Cardiac fibroblast (primary cell): Measurements from ENCODE around the gene C10orf120.

Source experiments
- DNase-seq, 2 donors: peaks; one replicate each; pipeline versions ENCODE4 v3.0.0 to v3.0.0-alpha.2; 2010; ENCODE audit warnings: low read depth in 2 of 2
- H3K4me3 ChIP-seq, 2 donors: replicated peaks in 1 of 2; 1 replicate in 1 of 2; 2 replicates in 1 of 2; pipeline ENCODE4 v1.5.1; 2011; ENCODE audit warnings: low read depth in 2 of 2, low read length in 2 of 2, mild to moderate bottlenecking in 2 of 2, moderate library complexity in 1 of 2
- CTCF ChIP-seq: IDR thresholded peaks from one replicate; pipeline ENCODE4 v1.5.1; 2011; ENCODE audit warnings: low read depth, mild to moderate bottlenecking, low read length, inconsistent platforms

C10orf120 gene

DNA sequence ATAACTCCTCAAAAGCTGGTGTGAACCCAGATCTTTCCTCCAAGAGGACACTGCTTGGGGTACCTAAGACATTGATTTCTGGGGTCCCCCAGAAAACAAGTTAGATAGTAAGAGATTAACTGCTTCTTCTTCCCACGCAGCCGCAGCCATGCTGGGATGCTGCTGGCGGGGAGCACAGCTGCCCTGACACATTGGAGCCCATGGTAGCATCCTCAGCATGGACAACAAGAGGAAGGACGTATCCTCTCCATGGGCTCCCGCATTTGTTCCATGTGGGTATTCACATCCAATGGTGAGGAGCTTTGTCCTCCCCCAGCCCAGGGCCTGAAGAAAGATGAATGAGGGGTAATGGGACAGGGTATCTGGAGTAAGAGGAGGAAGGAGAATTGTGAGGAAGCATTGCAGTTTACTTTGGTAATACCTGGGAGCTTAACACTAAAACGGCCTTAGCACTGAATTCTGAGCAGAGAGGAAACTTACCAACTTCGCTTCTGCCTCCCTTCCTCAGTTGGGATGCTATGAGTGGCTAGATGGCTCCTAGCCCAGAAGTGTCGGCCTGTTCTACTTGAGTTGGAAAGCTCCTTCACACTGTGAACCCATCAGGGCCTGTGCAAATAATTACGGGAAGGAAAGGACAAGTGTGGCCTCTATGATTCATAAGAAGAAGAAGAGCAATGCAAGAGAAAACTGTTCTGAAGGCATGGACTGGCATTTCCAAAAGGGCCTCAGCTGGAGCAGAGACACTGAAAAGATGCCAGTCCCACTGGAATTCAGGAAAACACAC lies 43.9 kb downstream of the C10orf120 start:
- TF ChIP-seq CTCF: no peak
- no peak for DNase-seq
- H3K4me3 ChIP-seq: no peak overlapping the region

- TF ChIP-seq CTCF: no peak
- H3K4me3 ChIP-seq: no peak overlapping the region
- DNase-seq: no peak
Observed at GRCh38 chr10:122650331-122650730, 49.3 kb downstream of the C10orf120 start.

- no peak for DNase-seq
- TF ChIP-seq CTCF: no peak
- no peak overlapping the region for H3K4me3 ChIP-seq
Observed at GRCh38 chr10:122649903-122650302, 49.7 kb downstream of the C10orf120 start.

DNA sequence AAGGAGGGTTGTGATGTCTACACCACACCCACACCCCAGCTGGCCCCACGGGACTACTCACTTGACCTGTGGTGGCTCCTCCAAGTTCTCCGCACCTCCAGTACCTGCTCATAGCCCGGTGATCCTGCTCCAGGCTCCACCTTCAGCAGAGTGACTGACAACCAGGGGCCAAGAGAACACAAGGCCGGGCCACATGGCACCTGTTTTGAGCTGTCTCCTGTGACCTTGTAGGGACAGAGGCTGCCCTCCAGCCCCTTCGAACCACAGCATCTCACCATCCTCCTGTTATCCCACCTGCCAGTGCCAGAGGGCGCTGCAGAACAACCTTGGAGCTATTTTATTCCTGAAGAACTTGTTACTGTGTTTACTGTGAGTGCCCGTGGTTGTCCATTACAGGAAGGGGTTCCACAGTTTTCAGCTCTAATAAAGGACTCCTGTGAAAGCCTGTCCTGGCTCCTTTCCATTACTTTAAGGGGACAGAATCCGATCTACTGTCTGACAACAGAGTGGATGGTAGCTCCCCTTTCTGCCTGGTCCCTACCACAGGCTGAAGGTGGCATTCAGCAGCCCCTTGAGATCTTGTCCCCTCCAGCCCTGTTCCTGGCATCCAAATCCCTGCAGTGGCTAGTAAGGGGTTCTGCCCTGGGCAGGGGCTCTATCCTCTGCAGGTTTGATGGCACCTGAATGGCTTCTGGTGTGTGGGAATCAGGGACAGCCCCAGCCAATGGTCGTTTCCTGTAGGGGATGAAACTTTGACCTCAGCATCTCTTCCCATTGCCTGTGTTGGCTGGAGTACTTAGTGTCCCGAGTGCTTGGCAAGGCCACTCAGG lies 50.8 kb downstream of the C10orf120 start:
- peak; percentile 52 to 57 for DNase-seq
- H3K4me3 ChIP-seq: no peak overlapping the region
- TF ChIP-seq CTCF: peak; percentile 73
